Activated CD8-positive, alpha-beta memory T cell treated with anti-CD3 and anti-CD28 coated beads, Interleukin-2, amount 50 U/mL, for 1 hour (primary cell): ENCODE measurements around the gene ABCC2.
"Not testable (repeated sequence)": the region's sequence is repeated elsewhere in the genome, so short reads cannot be mapped to it uniquely, and the experiment has no call there.

Experiments used
- DNase-seq: peaks from one replicate; pipeline ENCODE4 v3.0.0-alpha.2; 2020; ENCODE audit errors: extremely low read depth

Gene ABCC2

DNA sequence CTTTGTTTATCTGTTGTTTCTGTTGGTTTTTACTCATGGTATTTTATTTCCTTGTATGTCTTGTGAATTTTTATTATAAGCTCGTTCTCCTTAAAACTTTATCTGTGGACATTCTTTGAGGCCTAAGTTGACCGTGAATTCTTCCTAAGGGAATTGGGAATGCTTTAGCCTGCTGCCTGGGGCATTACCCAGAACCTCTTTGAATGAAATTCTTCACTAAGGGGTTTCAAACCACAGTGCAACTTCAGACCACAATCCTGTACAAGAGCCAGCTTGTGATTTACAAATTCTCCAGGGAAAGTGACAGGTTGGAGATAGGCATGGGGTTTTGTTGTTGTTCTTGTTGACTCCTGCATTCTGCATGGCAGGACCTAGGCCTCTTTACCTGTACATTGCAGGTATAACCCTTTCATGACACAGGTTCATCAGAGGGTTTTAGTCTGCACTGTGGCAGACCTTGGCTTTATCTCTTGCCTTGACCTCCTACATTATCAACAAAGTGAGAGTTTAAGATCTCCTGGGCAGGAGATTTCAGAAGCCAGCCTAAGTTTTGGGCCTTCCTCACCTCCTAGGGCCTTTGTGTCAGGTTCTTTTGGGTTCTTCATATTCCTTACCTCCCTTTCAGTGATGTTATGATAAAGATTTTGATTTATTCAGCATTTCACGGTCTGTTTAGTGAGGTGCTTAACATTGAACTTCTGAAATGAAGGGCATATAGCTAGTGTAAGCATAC, 70.2 kb downstream of the ABCC2 start:
- no peak for DNase-seq

DNA sequence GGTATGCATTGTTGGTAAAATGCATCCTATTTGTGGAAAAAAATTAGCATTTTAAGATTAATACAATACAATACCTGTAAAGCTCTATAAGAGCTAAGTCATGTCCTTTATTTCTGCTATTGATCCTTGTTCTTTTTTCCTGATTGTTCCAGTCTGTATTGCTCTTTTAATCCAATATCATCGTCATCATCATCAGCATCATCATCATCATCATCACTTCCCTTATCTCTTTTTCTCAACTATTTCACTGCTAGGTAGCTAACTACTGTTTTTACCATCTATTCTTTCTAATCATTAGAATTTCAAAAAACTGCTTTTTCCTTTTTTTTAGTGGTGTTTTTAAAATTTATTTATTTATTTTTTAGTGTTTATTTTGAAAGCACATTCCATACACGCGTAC, 71.2 kb downstream of the ABCC2 start:
- DNase-seq = no peak

DNA sequence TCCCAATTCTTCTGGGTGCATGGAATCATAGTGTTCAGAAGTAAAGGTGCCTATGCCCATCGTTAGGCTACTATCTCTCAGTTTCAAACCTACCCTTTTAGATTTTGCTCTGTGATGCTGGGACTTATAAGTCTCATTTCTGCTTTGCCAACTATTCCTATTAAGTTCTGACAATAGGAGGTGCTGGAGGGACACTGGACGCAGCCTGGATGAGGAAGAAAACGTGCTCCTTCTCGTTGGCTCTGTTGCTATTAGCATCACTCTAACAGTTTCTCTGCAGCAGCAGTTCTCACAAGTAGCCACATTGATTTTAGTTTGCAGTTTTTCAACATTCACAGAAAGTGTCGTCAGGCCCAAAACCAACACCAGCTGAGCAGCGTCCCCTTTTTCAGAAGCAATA, 72.4 kb downstream of the ABCC2 start:
- DNase-seq = no peak

DNA sequence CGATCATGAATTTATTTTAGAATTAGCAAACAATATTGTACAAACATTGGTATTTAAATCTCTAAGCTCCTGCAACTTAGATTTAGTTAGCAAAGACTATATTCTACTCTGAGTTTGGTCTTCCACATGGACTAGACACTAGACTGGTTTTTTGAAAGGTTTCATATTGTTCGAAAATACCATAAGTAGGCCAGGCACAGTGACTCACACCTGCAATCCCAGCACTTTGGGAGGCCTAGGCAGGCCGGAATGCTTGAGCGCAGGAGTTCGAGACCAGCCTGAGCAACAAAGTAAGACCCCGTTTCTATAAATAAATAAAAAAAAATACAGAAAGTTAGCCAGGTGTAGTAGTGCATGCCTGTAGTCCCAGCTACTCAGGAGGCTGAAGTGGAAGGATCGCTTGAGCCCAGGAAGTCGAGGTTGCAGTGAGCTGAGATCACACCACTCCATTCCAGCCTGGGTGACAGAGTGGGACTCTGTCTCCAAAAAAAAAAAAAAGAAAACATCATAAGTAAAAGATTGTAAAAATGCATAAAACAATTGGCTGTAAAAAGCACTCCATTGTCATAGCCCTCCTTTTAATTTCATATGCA, 73.1 kb downstream of the ABCC2 start:
- DNase-seq = no peak

GRCh38 chr10:99858849-99859248, 76.4 kb downstream of the ABCC2 start:
- no peak for DNase-seq

- no peak for DNase-seq
Observed at GRCh38 chr10:99859585-99859984, 77.1 kb downstream of the ABCC2 start.

DNA sequence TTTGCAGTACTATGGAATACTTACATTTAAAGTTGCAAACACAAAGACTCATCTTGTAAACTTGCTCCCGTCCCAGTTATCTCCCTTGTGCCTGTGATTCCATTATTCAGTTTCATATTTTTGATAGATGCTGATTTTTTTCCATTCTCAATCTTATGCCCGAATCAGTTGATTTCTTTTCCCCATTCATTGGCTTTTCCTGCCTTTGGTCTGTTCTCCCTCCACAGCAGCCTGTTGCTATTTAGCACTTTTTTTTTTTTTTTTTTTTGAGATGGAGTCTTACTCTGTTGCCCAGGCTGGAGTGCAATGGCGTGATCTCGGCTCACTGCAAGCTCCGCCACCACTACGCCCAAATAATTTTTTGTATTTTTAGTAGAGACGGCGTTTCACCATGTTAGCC, 78.0 kb downstream of the ABCC2 start:
- DNase-seq = no peak

GRCh38 chr10:99863535-99864240, 81.2 kb downstream of the ABCC2 start:
- not testable (repeated sequence) for DNase-seq

GRCh38 chr10:99867250-99867649, 84.8 kb downstream of the ABCC2 start:
- not testable (repeated sequence) for DNase-seq

- no peak for DNase-seq
Observed at GRCh38 chr10:99869581-99870122, 87.2 kb downstream of the ABCC2 start.

- DNase-seq = no peak
Observed at GRCh38 chr10:99870123-99870730, 87.8 kb downstream of the ABCC2 start.

GRCh38 chr10:99872367-99873162, 90.1 kb downstream of the ABCC2 start:
- no peak for DNase-seq

DNA sequence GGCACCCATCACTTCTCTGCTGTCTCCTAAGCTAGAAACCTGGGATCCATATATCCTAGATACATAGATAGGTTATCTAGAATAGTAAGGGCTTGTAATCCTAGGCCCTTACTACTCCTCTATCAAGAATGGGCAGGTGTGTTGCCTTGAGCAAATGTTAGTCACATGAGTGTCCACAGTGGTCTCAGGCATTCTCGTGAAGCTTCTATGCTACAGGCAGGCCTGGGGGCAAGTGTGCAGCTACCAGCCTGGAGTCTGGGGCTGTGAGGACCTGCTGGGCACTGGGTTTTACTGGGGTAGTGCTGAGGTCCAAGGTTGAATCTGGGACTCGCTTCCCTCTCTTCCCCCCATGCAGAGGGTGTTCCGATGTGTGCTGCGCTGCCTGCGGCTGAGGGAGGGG, 91.4 kb downstream of the ABCC2 start:
- no peak for DNase-seq

- DNase-seq = no peak
Observed at GRCh38 chr10:99874341-99875085, 92.1 kb downstream of the ABCC2 start.

DNA sequence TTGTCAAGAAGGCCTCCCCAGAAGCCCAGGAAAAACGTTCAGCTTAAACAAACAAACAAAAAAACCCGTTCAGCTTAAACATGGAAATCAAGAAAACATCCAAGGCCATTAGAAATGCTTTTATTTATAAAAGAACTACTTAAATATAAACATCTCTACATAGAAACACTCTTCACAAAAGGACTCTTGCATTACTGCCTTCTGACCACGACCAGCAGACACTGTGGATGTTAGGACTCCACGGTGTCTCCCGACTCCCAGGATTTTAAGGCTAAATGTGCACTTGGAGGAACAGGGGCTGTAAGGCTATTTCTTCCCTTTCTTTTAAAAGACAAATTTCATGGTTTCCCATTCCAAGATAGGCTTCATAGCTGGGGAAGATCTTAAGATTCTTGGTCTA, 93.0 kb downstream of the ABCC2 start:
- DNase-seq = no peak

DNA sequence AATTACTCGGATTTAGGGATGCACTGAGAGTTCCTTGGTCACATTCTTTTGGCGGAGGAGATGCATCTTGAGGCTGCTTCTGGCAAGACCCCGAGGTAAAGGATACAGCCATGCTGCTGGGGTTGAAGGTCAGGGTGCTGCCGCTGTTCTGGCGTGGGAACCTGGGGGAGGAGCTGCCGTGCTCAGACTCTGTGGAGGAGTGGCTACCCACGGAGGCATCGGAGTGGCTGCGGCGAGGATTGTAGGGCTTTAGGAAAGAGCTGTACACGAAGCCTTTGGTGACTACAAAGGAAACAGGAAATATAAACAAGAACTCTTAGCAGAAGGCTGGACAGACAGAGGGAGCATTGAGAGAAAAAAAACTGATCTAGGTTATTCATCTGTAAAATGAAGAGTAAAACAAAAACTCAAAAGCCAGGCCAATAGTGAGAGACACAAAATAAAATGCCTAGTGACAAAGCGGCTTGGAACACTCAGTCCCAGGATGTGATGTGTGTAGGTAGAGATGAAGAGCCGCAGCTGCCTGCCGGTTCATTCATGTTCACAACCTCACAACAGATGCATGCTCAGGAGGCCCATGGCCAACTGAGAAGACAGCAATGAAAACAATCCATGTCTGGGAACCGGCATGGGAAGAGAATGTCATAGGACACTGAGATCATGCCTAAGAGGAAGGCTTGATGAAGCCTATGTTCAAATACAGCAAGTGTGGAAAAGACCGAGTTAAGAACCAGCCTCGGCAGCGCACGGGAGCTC, 97.8 kb downstream of the ABCC2 start:
- DNase-seq = no peak

DNA sequence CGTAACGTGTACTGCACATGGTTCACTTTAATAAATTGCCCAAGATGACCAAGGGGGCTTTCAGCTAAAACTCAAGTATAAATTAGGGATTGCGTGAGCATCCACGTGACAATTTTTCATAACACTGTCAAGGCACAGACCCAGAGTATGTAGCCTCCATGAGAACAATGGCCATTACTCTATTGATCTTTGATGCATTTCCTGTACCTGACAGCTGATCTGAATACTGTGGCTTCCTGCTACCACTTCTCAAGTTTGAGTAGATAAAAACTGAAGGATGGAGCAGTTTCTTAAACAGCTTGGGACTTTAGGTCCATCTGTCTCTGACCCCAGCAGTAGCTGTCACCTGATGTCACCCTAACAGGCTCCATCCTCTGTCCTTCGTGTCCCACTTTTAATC, 98.9 kb downstream of the ABCC2 start:
- no peak for DNase-seq

GRCh38 chr10:99883523-99883922, 101.1 kb downstream of the ABCC2 start:
- no peak for DNase-seq

GRCh38 chr10:99888622-99889021, 106.2 kb downstream of the ABCC2 start:
- DNase-seq = no peak

DNA sequence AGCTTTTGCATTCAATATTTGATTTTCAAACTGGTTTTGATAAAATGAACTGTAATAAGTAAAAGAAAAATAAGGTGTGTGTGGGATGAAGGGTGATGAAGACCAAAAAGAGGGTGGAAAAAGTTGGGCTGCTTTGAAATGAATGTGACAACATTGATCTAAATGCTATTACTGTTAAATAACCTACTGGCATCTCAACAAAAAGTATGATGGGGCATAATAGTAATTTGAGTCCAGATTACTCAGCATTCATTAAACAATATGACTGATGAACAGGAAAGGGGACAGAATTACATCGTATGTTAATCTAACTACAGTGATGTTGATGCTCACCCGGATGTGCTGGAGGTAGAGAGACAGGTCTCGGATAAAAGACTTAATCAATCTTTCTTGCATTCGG, 112.2 kb downstream of the ABCC2 start:
- DNase-seq = no peak
